Measurements from ENCODE around the gene LSM6.

Gene LSM6

DNA sequence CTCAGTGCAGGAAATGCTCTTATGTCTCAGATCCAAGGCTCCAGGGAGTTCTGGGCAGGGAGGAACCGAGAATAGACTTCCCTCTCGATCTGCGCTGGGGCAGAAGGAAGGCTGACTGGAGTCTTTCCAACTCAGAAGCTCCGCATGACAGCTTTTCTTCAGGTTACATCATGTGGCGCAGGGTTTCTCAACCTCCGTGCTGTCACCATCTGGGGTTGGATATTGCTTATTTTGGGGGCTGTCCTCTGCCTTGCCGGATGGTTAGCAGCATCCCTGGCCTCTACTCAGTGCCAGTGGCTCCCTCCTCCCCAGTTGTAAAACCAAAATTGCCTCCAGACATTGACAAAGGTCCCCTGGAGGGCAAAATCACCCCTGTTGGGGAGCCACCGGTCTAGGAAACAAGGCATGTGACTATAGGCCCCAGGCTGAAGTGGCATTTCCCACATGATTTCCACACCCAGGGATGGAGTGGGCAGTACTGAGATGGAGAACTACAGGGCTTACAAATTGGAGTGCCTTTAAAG is 60.2 kb downstream of the LSM6 start:
- Histone ChIP-seq H3K9me2 (replicated peaks; ENCODE audit: insufficient read depth, low read length) (no peaks in the 10 kb centered on the region), H3K9me3 (ENCODE audit: insufficient read depth, low read length) (no peaks in the 10 kb centered on the region), H3K4me3 (ENCODE audit: insufficient read depth, low read length, poor library complexity, severe bottlenecking) (no peak overlapping the region), H3K79me2 (ENCODE audit: insufficient read depth, low read length) (no peaks in the 10 kb centered on the region), H3F3A (ENCODE audit: insufficient read depth) (no peaks in the 10 kb centered on the region), H3K27ac (ENCODE audit: low read depth, low read length) (no peak overlapping the region), H4K20me1 (ENCODE audit: low read depth, low read length) (no peaks in the 10 kb centered on the region), H3K4me2 (ENCODE audit: low read depth, low read length, poor library complexity, severe bottlenecking) (no peak overlapping the region), H3K9ac (ENCODE audit: low read length) (no peak overlapping the region), H3K27me3 (ENCODE audit: low read length) (no peaks in the 10 kb centered on the region), H2AFZ (ENCODE audit: low read depth, low read length, severe bottlenecking) (no peak overlapping the region), H3K36me3 (ENCODE audit: low read length) (no peaks in the 10 kb centered on the region)
- TF ChIP-seq, protein P1, sequence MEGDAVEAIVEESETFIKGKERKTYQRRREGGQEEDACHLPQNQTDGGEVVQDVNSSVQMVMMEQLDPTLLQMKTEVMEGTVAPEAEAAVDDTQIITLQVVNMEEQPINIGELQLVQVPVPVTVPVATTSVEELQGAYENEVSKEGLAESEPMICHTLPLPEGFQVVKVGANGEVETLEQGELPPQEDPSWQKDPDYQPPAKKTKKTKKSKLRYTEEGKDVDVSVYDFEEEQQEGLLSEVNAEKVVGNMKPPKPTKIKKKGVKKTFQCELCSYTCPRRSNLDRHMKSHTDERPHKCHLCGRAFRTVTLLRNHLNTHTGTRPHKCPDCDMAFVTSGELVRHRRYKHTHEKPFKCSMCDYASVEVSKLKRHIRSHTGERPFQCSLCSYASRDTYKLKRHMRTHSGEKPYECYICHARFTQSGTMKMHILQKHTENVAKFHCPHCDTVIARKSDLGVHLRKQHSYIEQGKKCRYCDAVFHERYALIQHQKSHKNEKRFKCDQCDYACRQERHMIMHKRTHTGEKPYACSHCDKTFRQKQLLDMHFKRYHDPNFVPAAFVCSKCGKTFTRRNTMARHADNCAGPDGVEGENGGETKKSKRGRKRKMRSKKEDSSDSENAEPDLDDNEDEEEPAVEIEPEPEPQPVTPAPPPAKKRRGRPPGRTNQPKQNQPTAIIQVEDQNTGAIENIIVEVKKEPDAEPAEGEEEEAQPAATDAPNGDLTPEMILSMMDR (IDR thresholded peaks at IDR 0.05; ENCODE audit: insufficient read depth, low read length, poor library complexity, severe bottlenecking): no peak

DNA sequence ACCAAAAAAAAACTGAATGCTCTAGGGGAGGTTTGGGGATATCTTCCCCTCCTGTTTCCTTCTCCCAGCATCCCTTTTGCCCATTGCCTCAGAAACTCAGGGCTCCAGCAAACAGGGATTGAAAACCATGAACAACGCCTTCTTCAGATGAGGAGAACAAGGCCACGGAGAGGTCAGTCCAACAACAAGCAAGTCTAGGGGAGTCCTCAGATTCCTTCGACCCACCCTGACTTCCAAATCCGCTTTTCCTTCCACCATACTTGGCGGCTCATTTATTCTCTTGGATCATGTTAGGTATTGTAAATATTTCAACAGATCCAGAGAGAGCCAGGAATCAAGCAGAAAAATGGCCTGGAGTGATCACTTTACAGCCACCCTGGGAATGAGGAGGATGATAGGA is 60.7 kb downstream of the LSM6 start:
- H3K36me3 ChIP-seq (ENCODE audit: low read length): no peaks in the 10 kb centered on the region
- no peaks in the 10 kb centered on the region for H3K79me2 ChIP-seq (ENCODE audit: insufficient read depth, low read length)
- H3K4me2 ChIP-seq (ENCODE audit: low read depth, low read length, poor library complexity, severe bottlenecking): no peak overlapping the region
- no peak overlapping the region for H3K4me3 ChIP-seq (ENCODE audit: insufficient read depth, low read length, poor library complexity, severe bottlenecking)
- H3K9ac ChIP-seq (ENCODE audit: low read length): no peak overlapping the region
- H3F3A ChIP-seq (ENCODE audit: insufficient read depth): no peaks in the 10 kb centered on the region
- H3K27me3 ChIP-seq (ENCODE audit: low read length): no peaks in the 10 kb centered on the region
- TF ChIP-seq EZH2phosphoT487 (conservative IDR thresholded peaks at IDR 0.05; ENCODE audit: low read length): no peak
- TF ChIP-seq, protein P1 (IDR thresholded peaks at IDR 0.05; ENCODE audit: insufficient read depth, low read length, poor library complexity, severe bottlenecking): no peak
- H3K9me3 ChIP-seq (ENCODE audit: insufficient read depth, low read length): no peaks in the 10 kb centered on the region
- H2AFZ ChIP-seq (ENCODE audit: low read depth, low read length, severe bottlenecking): no peak overlapping the region
- H3K9me2 ChIP-seq (replicated peaks; ENCODE audit: insufficient read depth, low read length): no peaks in the 10 kb centered on the region
- no peaks in the 10 kb centered on the region for H4K20me1 ChIP-seq (ENCODE audit: low read depth, low read length)
- no peak overlapping the region for H3K27ac ChIP-seq (ENCODE audit: low read depth, low read length)

DNA sequence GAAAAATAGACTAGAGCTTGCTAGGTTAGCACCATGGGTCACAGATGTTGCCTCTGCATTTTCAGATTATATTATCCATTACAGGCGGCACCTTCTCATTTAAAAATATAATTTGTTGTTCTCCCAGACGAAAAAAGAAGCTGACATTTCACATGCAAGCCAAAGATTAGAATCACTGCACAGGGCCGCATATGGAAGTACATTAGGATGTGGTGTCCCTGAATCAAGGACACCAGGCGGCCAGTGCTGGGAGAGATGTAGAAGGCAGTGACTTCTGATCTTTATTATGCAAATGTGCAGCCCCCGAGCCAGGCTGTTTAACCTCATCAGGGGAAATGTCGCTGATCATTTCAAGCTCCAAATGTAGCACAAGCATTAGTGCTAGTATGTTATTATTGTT is 61.6 kb downstream of the LSM6 start:
- Histone ChIP-seq H2AFZ (ENCODE audit: low read depth, low read length, severe bottlenecking) (no peak overlapping the region), H3K27ac (ENCODE audit: low read depth, low read length) (no peak overlapping the region), H3K4me3 (ENCODE audit: insufficient read depth, low read length, poor library complexity, severe bottlenecking) (no peak overlapping the region), H3K9ac (ENCODE audit: low read length) (no peak overlapping the region), H3K36me3 (ENCODE audit: low read length) (no peaks in the 10 kb centered on the region), H3K9me3 (ENCODE audit: insufficient read depth, low read length) (no peaks in the 10 kb centered on the region), H3K79me2 (ENCODE audit: insufficient read depth, low read length) (no peaks in the 10 kb centered on the region), H3K27me3 (ENCODE audit: low read length) (no peaks in the 10 kb centered on the region), H3F3A (ENCODE audit: insufficient read depth) (no peaks in the 10 kb centered on the region), H4K20me1 (ENCODE audit: low read depth, low read length) (no peaks in the 10 kb centered on the region), H3K4me2 (ENCODE audit: low read depth, low read length, poor library complexity, severe bottlenecking) (no peak overlapping the region), H3K9me2 (replicated peaks; ENCODE audit: insufficient read depth, low read length) (no peaks in the 10 kb centered on the region)
- no peak for TF ChIP-seq EZH2phosphoT487 (conservative IDR thresholded peaks at IDR 0.05; ENCODE audit: low read length)
- TF ChIP-seq, protein P1 (IDR thresholded peaks at IDR 0.05; ENCODE audit: insufficient read depth, low read length, poor library complexity, severe bottlenecking): no peak

All from SU-DHL-6 (cell line).